AML-193 (cell line): ENCODE results near the gene SMCHD1.
"Not testable (repeated sequence)": the region's sequence is repeated elsewhere in the genome, so short reads cannot be mapped to it uniquely, and the experiment has no call there.

Experiments
- DNase-seq, 2 experiments: peaks; one replicate each; lab custom pipeline; 2025; lab: John Stamatoyannopoulos, UW

The SMCHD1 gene

GRCh38 chr18:2657788-2658458 is 2.4 kb downstream of the SMCHD1 start:
- peak; percentile 82 to 83 for DNase-seq

GRCh38 chr18:2660849-2661248 is 5.3 kb downstream of the SMCHD1 start:
- not testable (repeated sequence) for DNase-seq

GRCh38 chr18:2662288-2662687 is 6.8 kb downstream of the SMCHD1 start:
- DNase-seq = not testable (repeated sequence)

- no peak for DNase-seq
Measured at GRCh38 chr18:2662990-2663389, 7.5 kb downstream of the SMCHD1 start.

- DNase-seq = no peak
Measured at GRCh38 chr18:2672410-2672809, 16.9 kb downstream of the SMCHD1 start.

GRCh38 chr18:2672872-2673271 is 17.3 kb downstream of the SMCHD1 start:
- no peak for DNase-seq

GRCh38 chr18:2678933-2679332 is 23.4 kb downstream of the SMCHD1 start:
- DNase-seq = not testable (repeated sequence)

GRCh38 chr18:2680216-2680792 is 24.8 kb downstream of the SMCHD1 start:
- DNase-seq = no peak

GRCh38 chr18:2681993-2682603 is 26.6 kb downstream of the SMCHD1 start:
- no peak for DNase-seq

- no peak for DNase-seq
Measured at GRCh38 chr18:2683055-2683454, 27.5 kb downstream of the SMCHD1 start.

- DNase-seq = no peak
Measured at GRCh38 chr18:2686349-2686968, 30.9 kb downstream of the SMCHD1 start.

- DNase-seq = no peak
Measured at GRCh38 chr18:2687390-2688001, 32.0 kb downstream of the SMCHD1 start.

- DNase-seq = no peak
Measured at GRCh38 chr18:2692508-2692907, 37.0 kb downstream of the SMCHD1 start.

- no peak for DNase-seq
Measured at GRCh38 chr18:2697184-2697583, 41.7 kb downstream of the SMCHD1 start.

GRCh38 chr18:2699001-2699400 is 43.5 kb downstream of the SMCHD1 start:
- no peak for DNase-seq

- DNase-seq = no peak
Measured at GRCh38 chr18:2704541-2704940, 49.0 kb downstream of the SMCHD1 start.

GRCh38 chr18:2706903-2707302 is 51.4 kb downstream of the SMCHD1 start:
- DNase-seq = peak; percentile 2 to 5

- DNase-seq = no peak
Measured at GRCh38 chr18:2707551-2708168, 52.1 kb downstream of the SMCHD1 start.

- no peak for DNase-seq
Measured at GRCh38 chr18:2709316-2709715, 53.8 kb downstream of the SMCHD1 start.

- DNase-seq = no peak
Measured at GRCh38 chr18:2714140-2714539, 58.6 kb downstream of the SMCHD1 start.

- no peak for DNase-seq
Measured at GRCh38 chr18:2715990-2716389, 60.5 kb downstream of the SMCHD1 start.
